GM23338 (cell line): Measurements from ENCODE around the gene PKD1. TPM values are rescaled to one million over a fixed set of nuclear protein-coding genes. Genes with fewer than 3 reads are reported as not detected.
A peak's percentile ranks its signal among the peaks of the same experiment; 100 is the strongest.

ENCODE experiments used
- ATAC-seq: fragments of 200-7000 bp; cut with Tn5 transposase; 3 replicates; pipeline ENCODE4 v1.9.1; 2020
- DNase-seq: peaks from one replicate; pipeline ENCODE4 v3.0.0-alpha.2; 2015; ENCODE audit warnings: low spot score
- H2AFZ ChIP-seq: fragments of 200-600 bp; sonication (generic); 2 replicates; pipeline ENCODE4 v1.8.0; 2016; ENCODE audit warnings: antibody characterized with exemption, mild to moderate bottlenecking, moderate library complexity
- H3F3A ChIP-seq: fragments of 200-600 bp; sonication (generic); replicated peaks from 2 replicates; pipeline ENCODE4 v1.8.0; 2017; ENCODE audit warnings: antibody characterized with exemption, mixed run types, low read depth
- H3K27ac ChIP-seq: fragments of 200-600 bp; sonication (generic); 2 replicates; pipeline ENCODE4 v1.6.1; 2016; ENCODE audit warnings: low read depth
- H3K27me3 ChIP-seq: fragments of 200-600 bp; sonication (generic); 2 replicates; pipeline ENCODE4 v1.8.0; 2016; ENCODE audit warnings: mild to moderate bottlenecking, mixed run types, moderate library complexity; ENCODE audit not compliant: insufficient read depth
- H3K36me3 ChIP-seq: fragments of 200-600 bp; sonication (generic); 2 replicates; pipeline ENCODE4 v1.8.0; 2016; ENCODE audit warnings: mild to moderate bottlenecking; ENCODE audit not compliant: insufficient read depth
- H3K4me1 ChIP-seq: fragments of 200-600 bp; sonication (generic); 2 replicates; pipeline ENCODE4 v1.8.0; 2016; ENCODE audit warnings: mild to moderate bottlenecking, moderate library complexity; ENCODE audit not compliant: insufficient read depth
- H3K4me2 ChIP-seq: fragments of 200-600 bp; sonication (generic); 2 replicates; pipeline ENCODE4 v1.7.1; 2017; ENCODE audit warnings: mixed run types
- H3K4me3 ChIP-seq: fragments of 200-600 bp; sonication (generic); 2 replicates; pipeline ENCODE4 v1.6.1; 2016; ENCODE audit warnings: mixed run types
- H3K79me2 ChIP-seq: fragments of 200-600 bp; sonication (generic); replicated peaks from 2 replicates; pipeline ENCODE4 v1.8.0; 2017; ENCODE audit warnings: mild to moderate bottlenecking; ENCODE audit not compliant: insufficient read depth
- H3K9me2 ChIP-seq: fragments of 200-600 bp; sonication (generic); 2 replicates; pipeline ENCODE4 v1.8.0; 2017; ENCODE audit not compliant: insufficient read depth
- H4K20me1 ChIP-seq: fragments of 200-600 bp; sonication (generic); replicated peaks from 2 replicates; pipeline ENCODE4 v1.8.0; 2017; ENCODE audit warnings: mild to moderate bottlenecking; ENCODE audit not compliant: insufficient read depth
- H3K27ac Mint-ChIP-seq: 2 replicates; pipeline ENCODE4 v1.8.0; 2020; ENCODE audit warnings: inconsistent platforms, mild to moderate bottlenecking, moderate library complexity, mixed read lengths
- H3K27me3 Mint-ChIP-seq: 3 replicates; pipeline ENCODE4 v1.8.0; 2022; ENCODE audit warnings: low read depth, mild to moderate bottlenecking, moderate library complexity, mixed read lengths, inconsistent platforms; ENCODE audit not compliant: insufficient read depth, poor library complexity
- H3K36me3 Mint-ChIP-seq: 3 replicates; pipeline ENCODE4 v1.8.0; 2021; ENCODE audit warnings: low read depth, mild to moderate bottlenecking, inconsistent platforms, moderate library complexity, mixed read lengths
- H3K4me1 Mint-ChIP-seq: 3 replicates; pipeline ENCODE4 v1.8.0; 2020; ENCODE audit warnings: mild to moderate bottlenecking, inconsistent platforms, mixed read lengths
- H3K4me3 Mint-ChIP-seq: 3 replicates; pipeline ENCODE4 v1.8.0; 2021; ENCODE audit warnings: moderate library complexity, mild to moderate bottlenecking, inconsistent platforms, mixed read lengths
- H3K9me3 Mint-ChIP-seq: 3 replicates; pipeline ENCODE4 v1.8.0; 2020; ENCODE audit warnings: moderate library complexity, mild to moderate bottlenecking, inconsistent platforms, mixed read lengths
- CREB1 ChIP-seq: fragments of 250-450 bp; sonication (Bioruptor Pico); IDR thresholded peaks from 2 replicates; pipeline ENCODE4 v1.5.0; 2020; ENCODE audit warnings: low read depth, mild to moderate bottlenecking, moderate library complexity
- EZH2phosphoT487 ChIP-seq: fragments of 200-600 bp; sonication (generic); IDR thresholded peaks from one replicate; pipeline ENCODE4 v1.8.1; 2018; ENCODE audit warnings: antibody characterized with exemption; ENCODE audit not compliant: unreplicated experiment
- JUNB ChIP-seq: IDR thresholded peaks from one replicate; pipeline ENCODE4 v1.6.1; 2016; ENCODE audit warnings: antibody characterized with exemption; ENCODE audit not compliant: unreplicated experiment
- POLR2AphosphoS5 ChIP-seq: IDR thresholded peaks from 2 replicates; pipeline ENCODE4 v1.6.1; 2016; ENCODE audit warnings: antibody characterized with exemption, low read depth
- STAT1 ChIP-seq: IDR thresholded peaks from one replicate; pipeline ENCODE4 v1.6.1; 2016; ENCODE audit warnings: antibody characterized with exemption; ENCODE audit not compliant: unreplicated experiment
- ZNF114 ChIP-seq: fragments of 250-450 bp; sonication (Bioruptor Pico); IDR thresholded peaks from 2 replicates; pipeline ENCODE4 v1.5.0; 2020; ENCODE audit warnings: mild to moderate bottlenecking, moderate library complexity
- ZNF331 ChIP-seq: fragments of 250-450 bp; sonication (Bioruptor Pico); IDR thresholded peaks from 2 replicates; pipeline ENCODE4 v1.5.0; 2020; ENCODE audit warnings: low read depth, mild to moderate bottlenecking, moderate library complexity
- polyA plus RNA-seq: library from polyadenylated mRNA; unstranded; fragments of >200 nt; fragmentation: Nextera tagmentation; extraction: Ambion mirVana; gene quantifications from 2 replicates; pipeline ENCODE4 v1.2.1, GENCODE V29; 2016
- total RNA-seq: library from RNA; depleted of rRNA; stranded (reverse); fragments of >200 nt; shearing (Covaris generic); gene quantifications from 2 replicates; pipeline ENCODE4 v1.2.3, GENCODE V29; 2014
- TF ChIP-seq, protein P1 (sequence below): fragments of 250-450 bp; sonication (Bioruptor Pico); IDR thresholded peaks from 2 replicates; pipeline ENCODE4 v1.5.0; 2020; ENCODE audit warnings: mild to moderate bottlenecking, moderate library complexity
- TF ChIP-seq, protein P2 (sequence below): IDR thresholded peaks from one replicate; pipeline ENCODE4 v1.6.1; 2018; ENCODE audit warnings: antibody characterized with exemption; ENCODE audit not compliant: unreplicated experiment
- TF ChIP-seq, protein P3 (sequence below), 2 experiments: fragments of 200-600 bp in 1 of 2; sonication (generic) in 1 of 2; conservative IDR thresholded peaks; 2 replicates each; pipeline versions ENCODE4 v1.5.1 to v1.6.1; 2016 to 2017; ENCODE audit warnings: antibody characterized with exemption in 2 of 2, low read depth in 2 of 2, mild to moderate bottlenecking in 2 of 2, moderate library complexity in 1 of 2

The PKD1 gene
- total and polyA plus RNA-seq, 2 experiments from 2014 or later, result 21.1 to 107 TPM

DNA sequence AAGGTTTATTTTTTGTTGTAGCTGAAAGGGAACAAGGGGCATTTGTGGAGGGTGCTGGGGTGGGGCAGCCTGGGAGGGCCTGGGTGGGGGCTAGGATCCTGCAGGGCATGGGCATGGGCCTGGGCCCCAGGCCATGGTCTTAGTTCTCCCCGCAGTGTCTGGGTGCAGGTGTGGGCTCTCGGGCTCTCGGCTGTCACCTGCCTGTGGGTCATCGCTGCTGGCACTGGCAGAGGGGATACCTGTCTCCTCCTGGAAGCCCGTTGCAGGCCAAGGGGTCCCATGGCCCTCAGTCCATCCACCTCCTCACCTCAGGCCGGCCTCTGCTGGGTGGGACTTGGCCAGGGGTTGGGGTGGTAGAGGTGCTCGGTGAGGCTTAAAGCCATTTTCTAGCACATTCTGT, 57.6 kb downstream of the PKD1 start (continued):
- TF ChIP-seq, protein P1, sequence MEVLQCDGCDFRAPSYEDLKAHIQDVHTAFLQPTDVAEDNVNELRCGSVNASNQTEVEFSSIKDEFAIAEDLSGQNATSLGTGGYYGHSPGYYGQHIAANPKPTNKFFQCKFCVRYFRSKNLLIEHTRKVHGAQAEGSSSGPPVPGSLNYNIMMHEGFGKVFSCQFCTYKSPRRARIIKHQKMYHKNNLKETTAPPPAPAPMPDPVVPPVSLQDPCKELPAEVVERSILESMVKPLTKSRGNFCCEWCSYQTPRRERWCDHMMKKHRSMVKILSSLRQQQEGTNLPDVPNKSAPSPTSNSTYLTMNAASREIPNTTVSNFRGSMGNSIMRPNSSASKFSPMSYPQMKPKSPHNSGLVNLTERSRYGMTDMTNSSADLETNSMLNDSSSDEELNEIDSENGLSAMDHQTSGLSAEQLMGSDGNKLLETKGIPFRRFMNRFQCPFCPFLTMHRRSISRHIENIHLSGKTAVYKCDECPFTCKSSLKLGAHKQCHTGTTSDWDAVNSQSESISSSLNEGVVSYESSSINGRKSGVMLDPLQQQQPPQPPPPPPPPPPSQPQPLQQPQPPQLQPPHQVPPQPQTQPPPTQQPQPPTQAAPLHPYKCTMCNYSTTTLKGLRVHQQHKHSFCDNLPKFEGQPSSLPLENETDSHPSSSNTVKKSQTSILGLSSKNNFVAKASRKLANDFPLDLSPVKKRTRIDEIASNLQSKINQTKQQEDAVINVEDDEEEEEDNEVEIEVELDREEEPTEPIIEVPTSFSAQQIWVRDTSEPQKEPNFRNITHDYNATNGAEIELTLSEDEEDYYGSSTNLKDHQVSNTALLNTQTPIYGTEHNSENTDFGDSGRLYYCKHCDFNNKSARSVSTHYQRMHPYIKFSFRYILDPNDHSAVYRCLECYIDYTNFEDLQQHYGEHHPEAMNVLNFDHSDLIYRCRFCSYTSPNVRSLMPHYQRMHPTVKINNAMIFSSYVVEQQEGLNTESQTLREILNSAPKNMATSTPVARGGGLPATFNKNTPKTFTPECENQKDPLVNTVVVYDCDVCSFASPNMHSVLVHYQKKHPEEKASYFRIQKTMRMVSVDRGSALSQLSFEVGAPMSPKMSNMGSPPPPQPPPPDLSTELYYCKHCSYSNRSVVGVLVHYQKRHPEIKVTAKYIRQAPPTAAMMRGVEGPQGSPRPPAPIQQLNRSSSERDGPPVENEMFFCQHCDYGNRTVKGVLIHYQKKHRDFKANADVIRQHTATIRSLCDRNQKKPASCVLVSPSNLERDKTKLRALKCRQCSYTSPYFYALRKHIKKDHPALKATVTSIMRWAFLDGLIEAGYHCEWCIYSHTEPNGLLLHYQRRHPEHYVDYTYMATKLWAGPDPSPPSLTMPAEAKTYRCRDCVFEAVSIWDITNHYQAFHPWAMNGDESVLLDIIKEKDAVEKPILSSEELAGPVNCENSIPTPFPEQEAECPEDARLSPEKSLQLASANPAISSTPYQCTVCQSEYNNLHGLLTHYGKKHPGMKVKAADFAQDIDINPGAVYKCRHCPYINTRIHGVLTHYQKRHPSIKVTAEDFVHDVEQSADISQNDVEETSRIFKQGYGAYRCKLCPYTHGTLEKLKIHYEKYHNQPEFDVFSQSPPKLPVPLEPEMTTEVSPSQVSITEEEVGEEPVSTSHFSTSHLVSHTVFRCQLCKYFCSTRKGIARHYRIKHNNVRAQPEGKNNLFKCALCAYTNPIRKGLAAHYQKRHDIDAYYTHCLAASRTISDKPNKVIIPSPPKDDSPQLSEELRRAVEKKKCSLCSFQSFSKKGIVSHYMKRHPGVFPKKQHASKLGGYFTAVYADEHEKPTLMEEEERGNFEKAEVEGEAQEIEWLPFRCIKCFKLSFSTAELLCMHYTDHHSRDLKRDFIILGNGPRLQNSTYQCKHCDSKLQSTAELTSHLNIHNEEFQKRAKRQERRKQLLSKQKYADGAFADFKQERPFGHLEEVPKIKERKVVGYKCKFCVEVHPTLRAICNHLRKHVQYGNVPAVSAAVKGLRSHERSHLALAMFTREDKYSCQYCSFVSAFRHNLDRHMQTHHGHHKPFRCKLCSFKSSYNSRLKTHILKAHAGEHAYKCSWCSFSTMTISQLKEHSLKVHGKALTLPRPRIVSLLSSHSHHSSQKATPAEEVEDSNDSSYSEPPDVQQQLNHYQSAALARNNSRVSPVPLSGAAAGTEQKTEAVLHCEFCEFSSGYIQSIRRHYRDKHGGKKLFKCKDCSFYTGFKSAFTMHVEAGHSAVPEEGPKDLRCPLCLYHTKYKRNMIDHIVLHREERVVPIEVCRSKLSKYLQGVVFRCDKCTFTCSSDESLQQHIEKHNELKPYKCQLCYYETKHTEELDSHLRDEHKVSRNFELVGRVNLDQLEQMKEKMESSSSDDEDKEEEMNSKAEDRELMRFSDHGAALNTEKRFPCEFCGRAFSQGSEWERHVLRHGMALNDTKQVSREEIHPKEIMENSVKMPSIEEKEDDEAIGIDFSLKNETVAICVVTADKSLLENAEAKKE, result no peak
- TF ChIP-seq ZNF114 (CRISPR knock-in tag), result no peak
- TF ChIP-seq, protein P2, sequence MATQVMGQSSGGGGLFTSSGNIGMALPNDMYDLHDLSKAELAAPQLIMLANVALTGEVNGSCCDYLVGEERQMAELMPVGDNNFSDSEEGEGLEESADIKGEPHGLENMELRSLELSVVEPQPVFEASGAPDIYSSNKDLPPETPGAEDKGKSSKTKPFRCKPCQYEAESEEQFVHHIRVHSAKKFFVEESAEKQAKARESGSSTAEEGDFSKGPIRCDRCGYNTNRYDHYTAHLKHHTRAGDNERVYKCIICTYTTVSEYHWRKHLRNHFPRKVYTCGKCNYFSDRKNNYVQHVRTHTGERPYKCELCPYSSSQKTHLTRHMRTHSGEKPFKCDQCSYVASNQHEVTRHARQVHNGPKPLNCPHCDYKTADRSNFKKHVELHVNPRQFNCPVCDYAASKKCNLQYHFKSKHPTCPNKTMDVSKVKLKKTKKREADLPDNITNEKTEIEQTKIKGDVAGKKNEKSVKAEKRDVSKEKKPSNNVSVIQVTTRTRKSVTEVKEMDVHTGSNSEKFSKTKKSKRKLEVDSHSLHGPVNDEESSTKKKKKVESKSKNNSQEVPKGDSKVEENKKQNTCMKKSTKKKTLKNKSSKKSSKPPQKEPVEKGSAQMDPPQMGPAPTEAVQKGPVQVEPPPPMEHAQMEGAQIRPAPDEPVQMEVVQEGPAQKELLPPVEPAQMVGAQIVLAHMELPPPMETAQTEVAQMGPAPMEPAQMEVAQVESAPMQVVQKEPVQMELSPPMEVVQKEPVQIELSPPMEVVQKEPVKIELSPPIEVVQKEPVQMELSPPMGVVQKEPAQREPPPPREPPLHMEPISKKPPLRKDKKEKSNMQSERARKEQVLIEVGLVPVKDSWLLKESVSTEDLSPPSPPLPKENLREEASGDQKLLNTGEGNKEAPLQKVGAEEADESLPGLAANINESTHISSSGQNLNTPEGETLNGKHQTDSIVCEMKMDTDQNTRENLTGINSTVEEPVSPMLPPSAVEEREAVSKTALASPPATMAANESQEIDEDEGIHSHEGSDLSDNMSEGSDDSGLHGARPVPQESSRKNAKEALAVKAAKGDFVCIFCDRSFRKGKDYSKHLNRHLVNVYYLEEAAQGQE, result no peak

- no peak overlapping the region for H3K4me2 ChIP-seq
- H3K27me3 ChIP-seq, result no peaks in the 10 kb centered on the region
- DNase-seq (no peak), ATAC-seq (no peak)
- H3K79me2 ChIP-seq, result no peaks in the 10 kb centered on the region
- peaks cover 4% of the 10 kb centered on the region for H3K27me3 Mint-ChIP-seq
- peaks cover 10% of the 10 kb centered on the region for H3K36me3 Mint-ChIP-seq
- H2AFZ ChIP-seq, result no peak overlapping the region
- no peaks in the 10 kb centered on the region for H3K4me1 ChIP-seq
- no peaks in the 10 kb centered on the region for H4K20me1 ChIP-seq
- H3K4me3 Mint-ChIP-seq, result no peak overlapping the region
- H3K9me3 Mint-ChIP-seq, result no peaks in the 10 kb centered on the region
- H3K4me1 Mint-ChIP-seq, result no peaks in the 10 kb centered on the region
- no peak overlapping the region; the same call in 1 of the 2 replicates for H3K27ac Mint-ChIP-seq
- 0 out of 2 replicates have a peak overlapping the region, but pooled peaks have one; percentile 26 for H3K27ac ChIP-seq
- H3K4me3 ChIP-seq, result no peak overlapping the region
- no peaks in the 10 kb centered on the region; the same call in 1 of the 2 replicates for H3K36me3 ChIP-seq
- H3K9me2 ChIP-seq, result no peaks in the 10 kb centered on the region
- no peaks in the 10 kb centered on the region for H3F3A ChIP-seq
- no peak for TF ChIP-seq JUNB
- no peak for TF ChIP-seq STAT1
- TF ChIP-seq, protein P2, result no peak
- TF ChIP-seq ZNF331 (CRISPR knock-in tag), result no peak
- TF ChIP-seq, protein P3, sequence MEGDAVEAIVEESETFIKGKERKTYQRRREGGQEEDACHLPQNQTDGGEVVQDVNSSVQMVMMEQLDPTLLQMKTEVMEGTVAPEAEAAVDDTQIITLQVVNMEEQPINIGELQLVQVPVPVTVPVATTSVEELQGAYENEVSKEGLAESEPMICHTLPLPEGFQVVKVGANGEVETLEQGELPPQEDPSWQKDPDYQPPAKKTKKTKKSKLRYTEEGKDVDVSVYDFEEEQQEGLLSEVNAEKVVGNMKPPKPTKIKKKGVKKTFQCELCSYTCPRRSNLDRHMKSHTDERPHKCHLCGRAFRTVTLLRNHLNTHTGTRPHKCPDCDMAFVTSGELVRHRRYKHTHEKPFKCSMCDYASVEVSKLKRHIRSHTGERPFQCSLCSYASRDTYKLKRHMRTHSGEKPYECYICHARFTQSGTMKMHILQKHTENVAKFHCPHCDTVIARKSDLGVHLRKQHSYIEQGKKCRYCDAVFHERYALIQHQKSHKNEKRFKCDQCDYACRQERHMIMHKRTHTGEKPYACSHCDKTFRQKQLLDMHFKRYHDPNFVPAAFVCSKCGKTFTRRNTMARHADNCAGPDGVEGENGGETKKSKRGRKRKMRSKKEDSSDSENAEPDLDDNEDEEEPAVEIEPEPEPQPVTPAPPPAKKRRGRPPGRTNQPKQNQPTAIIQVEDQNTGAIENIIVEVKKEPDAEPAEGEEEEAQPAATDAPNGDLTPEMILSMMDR (conservative IDR thresholded peaks at IDR 0.05; ENCODE audit: low read depth in 2 of 2), result no peak
- no peak for TF ChIP-seq POLR2AphosphoS5
- TF ChIP-seq EZH2phosphoT487, result no peak
- TF ChIP-seq ZNF114 (CRISPR knock-in tag), result no peak
- TF ChIP-seq CREB1 (CRISPR knock-in tag), result no peak
Measured at GRCh38 chr16:2077696-2078095, 58.0 kb downstream of the PKD1 start.
